GM12801 (cell line): ENCODE data around the gene TMEM272.

Experiments used
- CTCF ChIP-seq: IDR thresholded peaks from one replicate; pipeline ENCODE4 v1.5.1; 2011; ENCODE audit warnings: control low read depth; ENCODE audit not compliant: insufficient read length; ENCODE audit errors: extremely low read depth

Gene TMEM272

GRCh38 chr13:51823359-51823758, 21.6 kb downstream of the TMEM272 start:
- TF ChIP-seq CTCF = no peak

- TF ChIP-seq CTCF = no peak
Observed at GRCh38 chr13:51822106-51822815, 22.7 kb downstream of the TMEM272 start.

GRCh38 chr13:51821606-51822005, 23.4 kb downstream of the TMEM272 start:
- TF ChIP-seq CTCF = no peak

DNA sequence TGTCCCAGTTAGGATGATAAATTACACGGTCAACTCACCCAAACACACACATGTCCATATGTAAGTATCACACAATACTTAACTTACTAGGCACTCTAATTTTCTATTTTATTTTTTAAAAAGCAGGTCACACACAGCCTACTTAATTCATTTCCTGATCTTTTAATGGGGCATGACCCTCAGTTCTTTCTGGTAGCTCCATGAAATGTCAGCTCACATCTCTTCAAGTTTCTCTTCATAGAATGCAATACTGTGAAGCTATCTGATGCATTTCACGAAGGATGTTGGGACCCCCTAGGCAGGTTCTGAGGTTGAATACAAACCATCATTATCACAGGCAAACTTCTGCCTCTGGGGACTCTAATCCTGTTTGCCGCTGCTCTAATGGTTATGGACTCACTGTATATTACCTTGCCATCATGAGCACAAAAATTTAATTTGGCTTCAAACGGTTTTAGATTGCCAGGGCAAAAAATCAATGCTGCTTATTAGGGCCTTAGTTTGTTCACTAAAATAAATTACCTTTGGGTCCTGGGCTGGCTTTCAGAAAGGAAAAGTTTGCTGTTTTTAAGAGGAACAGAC, 24.9 kb downstream of the TMEM272 start:
- TF ChIP-seq CTCF = no peak

DNA sequence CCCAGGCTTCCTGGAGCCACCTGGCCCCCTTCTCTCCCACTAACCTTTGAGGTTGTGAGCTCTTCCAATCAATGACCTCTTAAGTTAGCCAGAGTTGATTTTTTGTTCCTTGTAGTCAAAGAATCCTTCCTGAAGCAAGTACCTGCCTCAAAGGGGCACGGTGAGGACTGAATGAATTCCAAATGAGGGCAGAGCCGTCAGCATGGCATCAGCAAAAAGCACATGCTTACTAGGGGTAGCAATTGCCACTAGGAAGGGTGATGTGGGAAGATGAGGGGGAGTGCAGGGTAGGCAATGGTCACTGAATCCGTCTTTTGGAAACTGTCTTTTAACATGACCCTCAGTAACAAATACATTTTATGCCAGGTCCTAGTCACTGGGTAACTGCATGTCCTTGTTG, 25.4 kb downstream of the TMEM272 start:
- TF ChIP-seq CTCF = no peak

DNA sequence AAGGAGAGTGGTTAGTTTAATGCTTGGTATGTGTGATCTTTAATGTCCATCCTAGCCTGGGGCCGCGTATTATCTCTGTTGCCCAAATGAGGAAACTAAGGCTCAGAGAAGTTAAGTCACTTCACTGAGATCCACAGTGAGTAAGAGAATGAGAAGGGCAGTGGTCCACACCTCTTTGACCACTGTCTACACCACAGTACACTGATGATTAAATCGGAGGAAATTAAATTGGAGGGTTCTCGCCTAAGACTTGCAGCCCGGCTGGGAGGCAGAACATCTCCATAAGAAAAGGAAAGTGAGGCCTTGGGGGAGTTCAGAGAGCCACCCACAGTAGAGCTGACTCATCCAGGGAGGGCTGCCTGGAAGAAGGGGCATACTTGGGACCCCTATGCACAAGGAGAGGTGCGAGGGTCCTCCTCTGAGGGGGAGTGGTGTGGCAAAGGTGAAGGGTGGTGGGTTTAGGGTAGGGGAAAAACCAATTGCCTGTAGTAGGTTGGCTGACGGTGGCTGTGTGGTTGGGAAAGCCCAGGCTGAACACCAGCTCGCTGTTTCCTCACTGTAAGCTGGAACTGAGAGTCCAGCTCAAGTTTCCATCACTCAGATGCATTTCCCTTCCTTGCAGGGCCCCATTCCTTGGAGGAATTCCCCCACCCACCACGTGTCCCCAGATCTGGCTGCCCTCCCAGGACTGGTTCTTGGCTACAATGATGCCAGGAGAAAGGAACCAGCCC, 26.0 kb downstream of the TMEM272 start:
- no peak for TF ChIP-seq CTCF

DNA sequence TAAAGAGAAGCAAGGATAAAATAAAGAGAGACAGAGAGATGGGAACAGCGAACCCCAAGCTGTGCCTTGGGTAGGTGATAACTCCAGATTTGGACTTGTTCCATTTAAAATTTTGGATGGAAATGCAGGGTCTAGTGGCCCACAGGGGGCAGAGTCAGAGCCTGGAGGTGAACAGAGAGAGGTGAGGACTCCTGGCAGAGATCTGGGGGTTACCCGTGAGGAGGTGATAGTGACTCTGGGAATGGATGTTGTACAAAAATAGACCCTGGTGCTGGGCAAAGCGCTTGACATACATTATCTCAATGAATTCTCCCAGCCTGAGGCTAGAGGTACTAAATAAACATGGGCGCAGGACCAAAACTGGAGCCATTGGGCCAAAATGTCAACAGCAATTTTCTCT, 26.7 kb downstream of the TMEM272 start:
- no peak for TF ChIP-seq CTCF
